HG03575 (cell line): ENCODE measurements around the gene WNT9B.

Source experiments
- ATAC-seq: cut with Tn5 transposase; IDR thresholded peaks from one replicate; pipeline ENCODE4 v1.9.1; 2021; ENCODE audit not compliant: unreplicated experiment, insufficient number of reproducible peaks, low FRiP score; ENCODE audit errors: extremely low read depth

Gene WNT9B

GRCh38 chr17:46925185-46925868 lies 73.9 kb downstream of the WNT9B start:
- no peak for ATAC-seq

GRCh38 chr17:46928467-46929261 lies 77.3 kb downstream of the WNT9B start:
- ATAC-seq = no peak

- ATAC-seq = no peak
These were observed 78.0 kb downstream of the WNT9B start for GRCh38 chr17:46929413-46929812.

GRCh38 chr17:46930051-46930450 lies 78.7 kb downstream of the WNT9B start:
- ATAC-seq = no peak

- ATAC-seq = no peak
These were observed 80.2 kb downstream of the WNT9B start for GRCh38 chr17:46931596-46931995.

- ATAC-seq = no peak
These were observed 84.4 kb downstream of the WNT9B start for GRCh38 chr17:46935658-46936266.
